PC-9 (cell line): Measurements from ENCODE around the gene CD59. TPM values are rescaled to one million over a fixed set of nuclear protein-coding genes. Genes with fewer than 3 reads are reported as not detected.

Experiments
- BruUV-seq: library from RNA; stranded (reverse); fragments of 400-500 nt; replicated peaks from 2 replicates; lab custom pipeline; 2021; lab: Mats Ljungman, UMichigan
- CTCF ChIA-PET: fragments of 300-600 bp; sonication (Branson Sonifier 250); formaldehyde crosslinking; loops from one replicate; lab custom pipeline; 2022; ENCODE audit warnings: antibody characterized with exemption; lab: Charles Lee
- POLR2A ChIA-PET: fragments of 300-600 bp; sonication (Branson Sonifier 250); formaldehyde crosslinking; loops from one replicate; lab custom pipeline; 2022; ENCODE audit warnings: antibody characterized with exemption; ENCODE audit not compliant: unreplicated experiment; lab: Charles Lee
- DNase-seq, 2 experiments: peaks; one replicate each; pipeline versions ENCODE4 v3.0.0 to v3.0.0-alpha.2; 2015 to 2022; ENCODE audit warnings: mixed read lengths in 1 of 2
- H2AFZ ChIP-seq: fragments of 200-600 bp; sonication (generic); 2 replicates; pipeline ENCODE4 v1.8.1; 2017; ENCODE audit warnings: antibody characterized with exemption
- H3F3A ChIP-seq: fragments of 200-600 bp; sonication (generic); 2 replicates; pipeline ENCODE4 v1.8.1; 2017; ENCODE audit warnings: antibody characterized with exemption, mild to moderate bottlenecking, low read depth; ENCODE audit not compliant: insufficient read depth
- H3K27ac ChIP-seq: fragments of 200-600 bp; sonication (generic); 2 replicates; pipeline ENCODE4 v1.6.1; 2016; ENCODE audit warnings: mixed run types
- H3K27me3 ChIP-seq: fragments of 200-600 bp; sonication (generic); 2 replicates; pipeline ENCODE4 v1.6.1; 2016; ENCODE audit warnings: low read depth, mixed run types; ENCODE audit not compliant: insufficient read depth
- H3K36me3 ChIP-seq: fragments of 200-600 bp; sonication (generic); 2 replicates; pipeline ENCODE4 v1.6.1; 2016; ENCODE audit warnings: low read depth, mixed run types
- H3K4me1 ChIP-seq: fragments of 200-600 bp; sonication (generic); replicated peaks from 2 replicates; pipeline ENCODE4 v1.6.1; 2016; ENCODE audit warnings: mixed run types; ENCODE audit not compliant: insufficient read depth
- H3K4me2 ChIP-seq: fragments of 200-600 bp; sonication (generic); 2 replicates; pipeline ENCODE4 v1.6.1; 2017; ENCODE audit warnings: mixed run types
- H3K4me3 ChIP-seq: fragments of 200-600 bp; sonication (generic); 2 replicates; pipeline ENCODE4 v1.6.1; 2016; ENCODE audit warnings: mixed run types
- H3K79me2 ChIP-seq: fragments of 200-600 bp; sonication (generic); 2 replicates; pipeline ENCODE4 v1.6.1; 2017; ENCODE audit warnings: low read depth, mixed run types
- H3K9me2 ChIP-seq: fragments of 200-600 bp; sonication (generic); 2 replicates; pipeline ENCODE4 v1.8.1; 2017; ENCODE audit warnings: mild to moderate bottlenecking; ENCODE audit not compliant: insufficient read depth
- H3K9me3 ChIP-seq: fragments of 200-600 bp; sonication (generic); 2 replicates; pipeline ENCODE4 v1.8.1; 2016; ENCODE audit warnings: low read depth; ENCODE audit not compliant: insufficient read depth
- H4K20me1 ChIP-seq: fragments of 200-600 bp; sonication (generic); 2 replicates; pipeline ENCODE4 v1.8.1; 2017; ENCODE audit not compliant: insufficient read depth
- EZH2 ChIP-seq: fragments of 200-600 bp; sonication (generic); IDR thresholded peaks from 2 replicates; pipeline ENCODE4 v1.8.0; 2017; ENCODE audit warnings: antibody characterized with exemption, low read depth
- intact Hi-C: fragments of 100-400 bp; cut with micrococcal nuclease; formaldehyde crosslinking; loops from one replicate; pipeline ENCODE4 v1.10.0; 2022; ENCODE audit not compliant: unreplicated experiment
- total RNA-seq: library from RNA; stranded (reverse); gene quantifications from 2 replicates; pipeline ENCODE4 v1.2.3, GENCODE V29; 2021
- TF ChIP-seq, protein P1 (sequence below): fragments of 200-600 bp; sonication (generic); conservative IDR thresholded peaks from 2 replicates; pipeline ENCODE4 v1.6.1; 2017; ENCODE audit warnings: mixed run types, antibody characterized with exemption, mild to moderate bottlenecking, moderate library complexity

Gene CD59
- total RNA-seq, 1 experiment from 2014 or later: 291 TPM

DNA sequence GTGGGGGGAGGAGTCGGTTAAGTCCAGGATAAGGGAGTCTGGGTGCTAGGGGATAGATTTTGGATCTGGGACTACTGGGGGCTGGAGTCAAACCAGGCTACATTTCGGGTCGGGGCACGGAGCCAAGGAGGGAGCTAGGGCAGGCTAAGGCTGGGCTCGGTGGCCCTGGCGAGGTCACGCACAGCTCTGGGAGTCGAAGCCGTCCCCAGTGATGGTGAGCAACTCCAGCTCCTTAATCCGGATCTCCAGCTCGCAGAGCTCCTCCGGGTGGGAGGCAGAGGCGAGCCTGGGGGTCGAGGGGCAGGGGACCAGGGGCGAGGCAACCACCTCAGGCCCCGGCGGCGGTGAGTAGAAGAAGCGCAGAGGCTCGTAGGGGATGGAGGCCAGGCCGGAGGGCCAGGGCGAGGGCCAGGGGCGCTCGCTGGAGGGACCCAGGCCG lies 36.1 kb downstream of the CD59 start:
- Histone ChIP-seq H3K4me1 (peaks cover 66% of the 10 kb centered on the region), H4K20me1 (no peaks in the 10 kb centered on the region), H3K9me3 (no peaks in the 10 kb centered on the region), H3F3A (peaks cover 43% of the 10 kb centered on the region), H3K9me2 (no peaks in the 10 kb centered on the region), H2AFZ (no peak overlapping the region), H3K27me3 (no peaks in the 10 kb centered on the region), H3K27ac (no peak overlapping the region), H3K79me2 (no peaks in the 10 kb centered on the region; the same call in 1 of the 2 replicates), H3K4me2 (peak overlapping the region; percentile 82), H3K36me3 (0 out of 2 replicates have a peak, but pooled peaks cover 1% of the 10 kb centered on the region), H3K4me3 (peak overlapping the region; percentile 56; the same call in 1 of the 2 replicates)
- ChIA-PET POLR2A (interaction anchor here (0.5 to 0.7 kb wide), 4 partner anchors 37 to 921 kb away, joined by 3 to 8 read pairs (median 4); no protein-coding TSS in a partner anchor), CTCF (interaction anchor here (1.6 to 2.2 kb wide), 2 partner anchors 8 to 42 kb away, joined by 8 to 10 read pairs; no protein-coding TSS in a partner anchor)
- intact Hi-C loops: loop anchor here (5.0 kb wide), 1 partner anchor 158 kb away; no protein-coding TSS in a partner anchor
- TF ChIP-seq EZH2: no peak
- TF ChIP-seq, protein P1, sequence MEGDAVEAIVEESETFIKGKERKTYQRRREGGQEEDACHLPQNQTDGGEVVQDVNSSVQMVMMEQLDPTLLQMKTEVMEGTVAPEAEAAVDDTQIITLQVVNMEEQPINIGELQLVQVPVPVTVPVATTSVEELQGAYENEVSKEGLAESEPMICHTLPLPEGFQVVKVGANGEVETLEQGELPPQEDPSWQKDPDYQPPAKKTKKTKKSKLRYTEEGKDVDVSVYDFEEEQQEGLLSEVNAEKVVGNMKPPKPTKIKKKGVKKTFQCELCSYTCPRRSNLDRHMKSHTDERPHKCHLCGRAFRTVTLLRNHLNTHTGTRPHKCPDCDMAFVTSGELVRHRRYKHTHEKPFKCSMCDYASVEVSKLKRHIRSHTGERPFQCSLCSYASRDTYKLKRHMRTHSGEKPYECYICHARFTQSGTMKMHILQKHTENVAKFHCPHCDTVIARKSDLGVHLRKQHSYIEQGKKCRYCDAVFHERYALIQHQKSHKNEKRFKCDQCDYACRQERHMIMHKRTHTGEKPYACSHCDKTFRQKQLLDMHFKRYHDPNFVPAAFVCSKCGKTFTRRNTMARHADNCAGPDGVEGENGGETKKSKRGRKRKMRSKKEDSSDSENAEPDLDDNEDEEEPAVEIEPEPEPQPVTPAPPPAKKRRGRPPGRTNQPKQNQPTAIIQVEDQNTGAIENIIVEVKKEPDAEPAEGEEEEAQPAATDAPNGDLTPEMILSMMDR: no peak
- no peak for DNase-seq
- no TSS peak for BruUV-seq

DNA sequence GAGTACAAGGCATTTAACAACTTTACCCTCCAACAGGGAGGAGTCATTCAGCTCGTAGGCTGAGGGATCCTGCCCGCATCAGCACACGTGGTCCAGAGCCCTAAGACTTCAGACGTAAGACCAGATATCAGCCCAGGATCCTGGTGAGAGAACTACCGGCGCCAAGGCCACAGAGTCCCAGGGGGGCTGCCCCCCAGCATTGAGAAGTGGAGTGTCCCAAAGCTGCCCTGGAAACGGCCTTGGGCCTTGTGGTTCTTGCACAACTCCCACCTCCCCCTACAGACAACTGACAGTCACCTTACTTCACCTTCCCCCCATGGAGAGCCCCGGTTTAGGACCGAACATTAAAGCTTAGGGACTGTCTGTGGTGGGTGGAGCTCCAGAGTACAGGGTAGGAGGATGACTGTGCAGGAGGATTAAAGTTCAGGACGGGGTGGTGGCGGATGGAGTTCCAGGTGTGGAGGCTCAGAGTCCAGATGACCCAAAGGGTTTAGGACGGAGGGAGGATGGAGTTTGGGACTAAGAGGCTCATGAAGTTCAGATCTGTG lies 36.6 kb downstream of the CD59 start:
- H2AFZ ChIP-seq: no peak overlapping the region

DNA sequence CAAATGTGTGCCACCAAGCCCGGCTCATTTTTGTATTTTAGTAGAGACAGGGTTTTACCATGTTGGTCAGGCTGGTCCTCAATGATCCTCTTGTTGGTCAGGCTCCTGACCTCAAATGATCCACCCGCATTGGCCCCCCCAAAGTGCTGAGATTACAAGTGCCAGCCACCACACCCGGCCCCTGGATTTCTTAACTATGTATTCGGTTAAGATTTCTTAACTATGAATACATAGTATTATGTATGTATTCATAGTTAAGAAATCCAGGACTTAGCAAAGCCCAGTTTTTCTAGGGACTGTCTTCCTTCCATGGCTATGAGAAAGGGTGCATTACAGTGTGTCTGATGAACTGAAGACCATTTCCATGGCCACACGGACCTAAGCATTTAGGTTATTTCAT lies 37.3 kb downstream of the CD59 start:
- peaks cover 66% of the 10 kb centered on the region for H3K4me1 ChIP-seq
- peaks cover 33% of the 10 kb centered on the region for H3F3A ChIP-seq
- H3K36me3 ChIP-seq: no peaks in the 10 kb centered on the region
- DNase-seq: no peak
- no TSS peak for BruUV-seq
- H3K9me3 ChIP-seq: no peaks in the 10 kb centered on the region
- POLR2A ChIA-PET: no interaction called here
- no peak overlapping the region for H2AFZ ChIP-seq
- H4K20me1 ChIP-seq: no peaks in the 10 kb centered on the region
- H3K79me2 ChIP-seq: no peaks in the 10 kb centered on the region; the same call in 1 of the 2 replicates
- intact Hi-C loops: no loop called here
- CTCF ChIA-PET: no interaction called here
- H3K4me2 ChIP-seq: no peak overlapping the region
- no peak overlapping the region for H3K4me3 ChIP-seq
- no peaks in the 10 kb centered on the region for H3K27me3 ChIP-seq
- no peak overlapping the region for H3K27ac ChIP-seq
- TF ChIP-seq, protein P1: no peak
- no peak for TF ChIP-seq EZH2
- H3K9me2 ChIP-seq: no peaks in the 10 kb centered on the region

More for the DNA sequence above, 36.6 kb downstream of the CD59 start:
- Histone ChIP-seq H3K36me3 (no peaks in the 10 kb centered on the region), H3K27ac (no peak overlapping the region), H3K4me2 (peak overlapping the region; percentile 82), H3K9me3 (no peaks in the 10 kb centered on the region), H3K4me1 (peaks cover 66% of the 10 kb centered on the region), H3K27me3 (no peaks in the 10 kb centered on the region), H3K9me2 (no peaks in the 10 kb centered on the region), H3F3A (peaks cover 40% of the 10 kb centered on the region), H3K4me3 (peak overlapping the region; percentile 56; the same call in 1 of the 2 replicates), H3K79me2 (no peaks in the 10 kb centered on the region; the same call in 1 of the 2 replicates), H4K20me1 (no peaks in the 10 kb centered on the region)
- POLR2A ChIA-PET: interaction anchor here (0.6 kb wide), 1 partner anchor 37 kb away, joined by 3 read pairs; no protein-coding TSS in a partner anchor
- peak in 1 of 2 experiments; percentile 34 for DNase-seq
- TF ChIP-seq EZH2: no peak
- TF ChIP-seq, protein P1: no peak
- CTCF ChIA-PET: no interaction called here
- no TSS peak for BruUV-seq
- intact Hi-C loops: loop anchor here (5.0 kb wide), 1 partner anchor 157 kb away; no protein-coding TSS in a partner anchor
